T-cell (primary cell): ENCODE measurements around the gene ITPRID2. TPM values are rescaled to one million over a fixed set of nuclear protein-coding genes. Genes with fewer than 3 reads are reported as not detected.

Experiments
- ATAC-seq, 4 experiments: fragments of 200-7000 bp in 3 of 4; fragments of 150-1000 bp in 1 of 4; cut with Tn5 transposase; replicated peaks in 1 of 4; 1 replicate in 3 of 4; 2 replicates in 1 of 4; pipeline ENCODE4 v1.10.0; 2021; ENCODE audit warnings: moderate library complexity in 3 of 4, mild to moderate bottlenecking in 2 of 4, moderate number of reproducible peaks in 1 of 4
- CTCF ChIA-PET, 2 donors: fragments of 300-600 bp; sonication (Branson Sonifier 250); formaldehyde crosslinking; loops; one replicate each; lab custom pipeline; 2022; ENCODE audit warnings: antibody characterized with exemption in 2 of 2; lab: Charles Lee
- POLR2A ChIA-PET, 2 donors: fragments of 300-600 bp; sonication (Branson Sonifier 250); formaldehyde crosslinking; loops; one replicate each; lab custom pipeline; 2022; ENCODE audit warnings: antibody characterized with exemption in 2 of 2; lab: Charles Lee
- DNase-seq, 35 experiments: peaks; one replicate each; pipeline versions ENCODE4 v3.0.0 to v3.0.0-alpha.2; 2013 to 2023
- H3K27ac ChIP-seq: one replicate; pipeline ENCODE4 v1.5.1; 2013; ENCODE audit warnings: low read length
- H3K27me3 ChIP-seq, 2 experiments: replicated peaks in 1 of 2; 1 replicate in 1 of 2; 2 replicates in 1 of 2; pipeline versions ENCODE4 v1.6.1 to v1.7.0; 2013; ENCODE audit warnings: low read length in 1 of 2, mixed read lengths in 1 of 2; ENCODE audit not compliant: control insufficient read depth in 2 of 2, insufficient read depth in 2 of 2; ENCODE audit errors: extremely low read depth in 1 of 2
- H3K36me3 ChIP-seq, 2 donors: 1 replicate in 1 of 2; 2 replicates in 1 of 2; pipeline versions ENCODE4 v1.6.1 to v1.7.0; 2013; ENCODE audit warnings: low read length in 1 of 2; ENCODE audit not compliant: control insufficient read depth in 2 of 2, insufficient read depth in 1 of 2; ENCODE audit errors: extremely low read depth in 1 of 2
- H3K4me1 ChIP-seq, 2 experiments: 1 replicate in 1 of 2; 2 replicates in 1 of 2; pipeline versions ENCODE4 v1.6.1 to v1.7.0; 2013; ENCODE audit warnings: low read length in 2 of 2, mixed read lengths in 1 of 2; ENCODE audit not compliant: insufficient read depth in 2 of 2, control insufficient read depth in 1 of 2; ENCODE audit errors: extremely low read depth in 1 of 2
- H3K4me3 ChIP-seq, 2 donors: 1 replicate in 1 of 2; 2 replicates in 1 of 2; pipeline versions ENCODE4 v1.5.1 to v1.7.0; 2013; ENCODE audit warnings: mild to moderate bottlenecking in 2 of 2, low read length in 1 of 2, moderate library complexity in 1 of 2; ENCODE audit not compliant: control insufficient read depth in 1 of 2; ENCODE audit errors: extremely low read depth in 1 of 2
- H3K9me3 ChIP-seq: 2 replicates; pipeline ENCODE4 v1.7.0; 2013
- H3K27ac Mint-ChIP-seq, 2 donors: one replicate each; pipeline ENCODE4 v1.8.0; 2020 to 2021; ENCODE audit warnings: mild to moderate bottlenecking in 2 of 2, mixed read lengths in 2 of 2
- H3K27me3 Mint-ChIP-seq, 2 donors: one replicate each; pipeline ENCODE4 v1.8.0; 2021 to 2022; ENCODE audit warnings: mixed read lengths in 2 of 2
- H3K36me3 Mint-ChIP-seq: one replicate; pipeline ENCODE4 v1.8.0; 2021; ENCODE audit warnings: mixed read lengths
- H3K4me1 Mint-ChIP-seq, 3 donors: one replicate each; pipeline ENCODE4 v1.8.0; 2020 to 2022; ENCODE audit warnings: mixed read lengths in 3 of 3, mild to moderate bottlenecking in 1 of 3
- H3K4me3 Mint-ChIP-seq, 3 donors: one replicate each; pipeline ENCODE4 v1.8.0; 2020 to 2022; ENCODE audit warnings: mild to moderate bottlenecking in 3 of 3, mixed read lengths in 3 of 3, moderate library complexity in 3 of 3
- H3K9me3 Mint-ChIP-seq, 3 donors: one replicate each; pipeline ENCODE4 v1.8.0; 2020 to 2022; ENCODE audit warnings: mixed read lengths in 3 of 3
- WGBS: methylation state at CpG from one replicate; pipeline ENCODE4 v1.1.5; 2013; ENCODE audit warnings: missing lambda C conversion rate; ENCODE audit not compliant: insufficient coverage; 5-methylcytosine and 5-hydroxymethylcytosine counted together
- total RNA-seq, 35 experiments: library from RNA in 6 of 35; stranded (reverse) in 6 of 35; fragments of 120-200 nt in 1 of 35; gene quantifications; one replicate each; pipeline versions ENCODE4 v1.2.1 to v1.2.4 and lab custom pipeline; 2013 to 2026

The ITPRID2 gene
- total RNA-seq, 5 donors from 2014 or later (not counting 1 experiment from before 2014, with no cell fraction given): 29.1 to 55.8 (median 45.1) TPM

GRCh38 chr2:181892799-181893435 is 1.4 kb downstream of the ITPRID2 start:
- H3K4me1 Mint-ChIP-seq: peaks cover 37 to 42% (median 39%) of the 10 kb centered on the region in 3 donors
- H3K9me3 ChIP-seq: no peaks in the 10 kb centered on the region
- peaks cover 3 to 12% of the 10 kb centered on the region in 2 experiments for H3K4me1 ChIP-seq
- peaks cover 3% of the 10 kb centered on the region for H3K36me3 Mint-ChIP-seq
- no peak overlapping the region for H3K27ac ChIP-seq
- H3K36me3 ChIP-seq: no peaks in the 10 kb centered on the region
- H3K4me3 Mint-ChIP-seq: peak overlapping the region; percentile 91 to 96 (median 93)
- WGBS: 0% methylated on average over 2 of the region's 10 CpGs
- ATAC-seq (no peak), DNase-seq (no peak)
- peak overlapping the region; percentile 82 to 96 for H3K4me3 ChIP-seq
- POLR2A ChIA-PET: interaction anchor here in 1 of 2 donors (0.6 to 0.7 kb wide), 2 partner anchors 10 to 12 kb away, joined by 3 read pairs; no protein-coding TSS in a partner anchor
- H3K27me3 Mint-ChIP-seq: peaks cover 13 to 14% of the 10 kb centered on the region in 2 donors
- H3K27me3 ChIP-seq: peaks cover 0 to 5% of the 10 kb centered on the region in 2 experiments
- H3K9me3 Mint-ChIP-seq: no peaks in the 10 kb centered on the region
- CTCF ChIA-PET: interaction anchor here (0.6 to 2.1 kb wide), 7 partner anchors 9 to 1760 kb away, joined by 3 to 8 read pairs (median 4); no protein-coding TSS in a partner anchor
- H3K27ac Mint-ChIP-seq: peak overlapping the region in 1 of 2 donors; percentile 12

- no peaks in the 10 kb centered on the region for H3K27me3 ChIP-seq
- H3K27ac Mint-ChIP-seq: peak overlapping the region in 1 of 2 donors; percentile 7
- peaks cover 0 to 6% of the 10 kb centered on the region in 2 donors for H3K36me3 ChIP-seq
- H3K36me3 Mint-ChIP-seq: peaks cover 6% of the 10 kb centered on the region
- peaks cover 3 to 12% of the 10 kb centered on the region in 2 experiments for H3K4me1 ChIP-seq
- peaks cover 6 to 9% of the 10 kb centered on the region in 2 donors for H3K27me3 Mint-ChIP-seq
- no CpG with 5 or more reads among the region's 3 CpGs for WGBS
- DNase-seq (no peak), ATAC-seq (no peak)
- H3K27ac ChIP-seq: no peak overlapping the region
- H3K9me3 ChIP-seq: no peaks in the 10 kb centered on the region
- H3K4me1 Mint-ChIP-seq: peaks cover 41 to 50% (median 45%) of the 10 kb centered on the region in 3 donors
- no peak overlapping the region for H3K4me3 ChIP-seq
- no peaks in the 10 kb centered on the region for H3K9me3 Mint-ChIP-seq
- ChIA-PET CTCF (interaction anchor here (0.7 to 2.3 kb wide), 5 partner anchors 10 to 152 kb away, joined by 3 to 11 read pairs (median 4); no protein-coding TSS in a partner anchor), POLR2A (interaction anchor here in 1 of 2 donors (0.7 kb wide), 1 partner anchor 58 kb away, joined by 3 read pairs; no protein-coding TSS in a partner anchor)
- H3K4me3 Mint-ChIP-seq: no peak overlapping the region
Observed at GRCh38 chr2:181894381-181894780, 2.9 kb downstream of the ITPRID2 start.

GRCh38 chr2:181895818-181896217 is 4.3 kb downstream of the ITPRID2 start:
- H3K4me1 ChIP-seq: peaks cover 3 to 18% of the 10 kb centered on the region in 2 experiments
- no peak overlapping the region for H3K27ac ChIP-seq
- peaks cover 15% of the 10 kb centered on the region for H3K36me3 Mint-ChIP-seq
- no peaks in the 10 kb centered on the region for H3K9me3 ChIP-seq
- H3K36me3 ChIP-seq: peaks cover 0 to 9% of the 10 kb centered on the region in 2 donors
- peaks cover 0 to 2% of the 10 kb centered on the region in 2 donors for H3K27me3 Mint-ChIP-seq
- ChIA-PET POLR2A (no interaction called here), CTCF (interaction anchor here in 1 of 2 donors (1.2 to 2.3 kb wide), 2 partner anchors 8 to 153 kb away, joined by 3 to 11 read pairs; no protein-coding TSS in a partner anchor)
- ATAC-seq (no peak), DNase-seq (no peak)
- WGBS: no CpG with 5 or more reads among the region's 1 CpG
- no peak overlapping the region for H3K4me3 ChIP-seq
- peaks cover 51 to 60% (median 56%) of the 10 kb centered on the region in 3 donors for H3K4me1 Mint-ChIP-seq
- H3K9me3 Mint-ChIP-seq: no peaks in the 10 kb centered on the region
- H3K4me3 Mint-ChIP-seq: no peak overlapping the region
- no peaks in the 10 kb centered on the region for H3K27me3 ChIP-seq
- H3K27ac Mint-ChIP-seq: no peak overlapping the region

GRCh38 chr2:181896286-181896685 is 4.8 kb downstream of the ITPRID2 start:
- no peak for ATAC-seq
- Mint-ChIP-seq H3K27me3 (no peaks in the 10 kb centered on the region), H3K27ac (no peak overlapping the region), H3K9me3 (no peaks in the 10 kb centered on the region), H3K36me3 (peaks cover 18% of the 10 kb centered on the region), H3K4me3 (no peak overlapping the region), H3K4me1 (peaks cover 48 to 55% (median 51%) of the 10 kb centered on the region in 3 donors)
- POLR2A ChIA-PET: no interaction called here
- CTCF ChIA-PET: interaction anchor here (0.6 to 2.3 kb wide), 2 partner anchors 8 to 141 kb away, joined by 4 to 11 read pairs; no protein-coding TSS in a partner anchor
- no peaks in the 10 kb centered on the region for H3K9me3 ChIP-seq
- DNase-seq: no peak
- no peak overlapping the region for H3K4me3 ChIP-seq
- peaks cover 1 to 16% of the 10 kb centered on the region in 2 experiments for H3K4me1 ChIP-seq
- H3K27me3 ChIP-seq: no peaks in the 10 kb centered on the region
- no peak overlapping the region for H3K27ac ChIP-seq
- H3K36me3 ChIP-seq: peaks cover 0 to 9% of the 10 kb centered on the region in 2 donors
- WGBS: no CpG with 5 or more reads among the region's 1 CpG

- Mint-ChIP-seq H3K4me3 (peak overlapping the region in 1 of 3 donors; percentile 2), H3K36me3 (peaks cover 41% of the 10 kb centered on the region), H3K27me3 (no peaks in the 10 kb centered on the region), H3K27ac (no peak overlapping the region), H3K4me1 (peaks cover 30 to 41% (median 35%) of the 10 kb centered on the region in 3 donors), H3K9me3 (no peaks in the 10 kb centered on the region)
- no peak overlapping the region for H3K27ac ChIP-seq
- ChIA-PET CTCF (interaction anchor here (0.8 to 2.3 kb wide), 7 partner anchors 9 to 185 kb away, joined by 3 to 6 read pairs (median 4); no protein-coding TSS in a partner anchor), POLR2A (interaction anchor here in 1 of 2 donors (0.5 kb wide), 1 partner anchor 448 kb away, joined by 3 read pairs; no protein-coding TSS in a partner anchor)
- no peak overlapping the region for H3K4me3 ChIP-seq
- no peak for ATAC-seq
- DNase-seq: no peak
- WGBS: no CpG with 5 or more reads among the region's 3 CpGs
- H3K9me3 ChIP-seq: no peaks in the 10 kb centered on the region
- H3K27me3 ChIP-seq: no peaks in the 10 kb centered on the region
- H3K36me3 ChIP-seq: peaks cover 0 to 23% of the 10 kb centered on the region in 2 donors
- peaks cover 0 to 9% of the 10 kb centered on the region in 2 experiments for H3K4me1 ChIP-seq
Observed at GRCh38 chr2:181900007-181900651, 8.6 kb downstream of the ITPRID2 start.

GRCh38 chr2:181902625-181903024 is 11.1 kb downstream of the ITPRID2 start:
- H3K9me3 ChIP-seq: no peaks in the 10 kb centered on the region
- H3K4me3 ChIP-seq: no peak overlapping the region
- Mint-ChIP-seq H3K4me1 (peaks cover 22 to 30% (median 30%) of the 10 kb centered on the region in 3 donors), H3K36me3 (peaks cover 43% of the 10 kb centered on the region), H3K27ac (no peak overlapping the region), H3K9me3 (no peaks in the 10 kb centered on the region), H3K27me3 (no peaks in the 10 kb centered on the region), H3K4me3 (no peak overlapping the region)
- H3K27ac ChIP-seq: no peak overlapping the region
- CTCF ChIA-PET: interaction anchor here (1.1 to 3.9 kb wide), 7 partner anchors 9 to 161 kb away, joined by 3 to 30 read pairs (median 4); no protein-coding TSS in a partner anchor
- ATAC-seq (no peak), DNase-seq (no peak)
- H3K27me3 ChIP-seq: no peaks in the 10 kb centered on the region
- POLR2A ChIA-PET: interaction anchor here in 1 of 2 donors (1.7 kb wide), 1 partner anchor 10 kb away, joined by 3 read pairs; no protein-coding TSS in a partner anchor
- H3K4me1 ChIP-seq: peaks cover 0 to 5% of the 10 kb centered on the region in 2 experiments
- 100% methylated on average over 1 of the region's 3 CpGs for WGBS
- H3K36me3 ChIP-seq: peaks cover 0 to 23% of the 10 kb centered on the region in 2 donors
